GM12878 (cell line): ENCODE results near the gene RASAL2. TPM values are rescaled to one million over a fixed set of nuclear protein-coding genes. Genes with fewer than 3 reads are reported as not detected.

Experiments used
- ATAC-seq: fragments of 200-7000 bp; cut with Tn5 transposase; 3 replicates; pipeline ENCODE4 v1.9.1; 2020; ENCODE audit warnings: mild to moderate bottlenecking, moderate library complexity
- BruUV-seq: library from RNA; stranded (reverse); fragments of 400-500 nt; replicated peaks from 2 replicates; lab custom pipeline; 2021; lab: Mats Ljungman, UMichigan
- CTCF ChIA-PET: fragments of 300-600 bp; sonication (Branson Sonifier 250); formaldehyde crosslinking; extraction: SDS; loops from one replicate; lab custom pipeline; 2021; ENCODE audit warnings: inconsistent platforms; lab: Yijun Ruan, JAX
- POLR2A ChIA-PET: fragments of 350-600 bp; formaldehyde crosslinking; extraction: SDS; loops from one replicate; lab custom pipeline; 2021; ENCODE audit warnings: inconsistent platforms; lab: Charles Lee
- RAD21 ChIA-PET: fragments of 300-600 bp; sonication (Branson Sonifier 250); formaldehyde crosslinking; loops from one replicate; lab custom pipeline; 2023; ENCODE audit warnings: antibody characterized with exemption; ENCODE audit not compliant: unreplicated experiment; lab: Charles Lee
- SMC1A ChIA-PET: fragments of 300-600 bp; sonication (Branson Sonifier 250); formaldehyde crosslinking; loops from one replicate; lab custom pipeline; 2023; ENCODE audit not compliant: unreplicated experiment, uncharacterized antibody; lab: Charles Lee
- DNase-seq: peaks from one replicate; pipeline ENCODE4 v3.0.0-alpha.2; 2011; ENCODE audit warnings: low read depth, low spot score
- FAIRE-seq: peaks from 3 replicates; lab custom pipeline; 2011; peaks lifted over from hg19 to GRCh38; lab: Jason Lieb, UNC
- H2AFZ ChIP-seq: 2 replicates; pipeline ENCODE4 v1.6.0; 2011; ENCODE audit warnings: low read depth, low read length, control low read depth; ENCODE audit not compliant: control insufficient read depth
- H3K27ac ChIP-seq: 2 replicates; pipeline ENCODE4 v1.5.1; 2011; ENCODE audit warnings: control low read depth; ENCODE audit not compliant: control insufficient read depth, insufficient read depth
- H3K27me3 ChIP-seq, 2 experiments: replicated peaks in 1 of 2; 2 replicates each; pipeline versions ENCODE4 v1.6.0 to v1.6.1; 2011; ENCODE audit warnings: low read length in 1 of 2; ENCODE audit not compliant: control insufficient read depth in 2 of 2, insufficient read depth in 2 of 2
- H3K36me3 ChIP-seq, 2 experiments: 2 replicates each; pipeline ENCODE4 v1.5.1; 2011; ENCODE audit warnings: low read length in 1 of 2; ENCODE audit not compliant: control insufficient read depth in 2 of 2, insufficient read depth in 2 of 2
- H3K4me1 ChIP-seq: 2 replicates; pipeline ENCODE4 v1.6.1; 2011; ENCODE audit warnings: mild to moderate bottlenecking, low read length, moderate library complexity, mixed read lengths; ENCODE audit not compliant: control insufficient read depth, insufficient read depth
- H3K4me2 ChIP-seq: 2 replicates; pipeline ENCODE4 v1.6.0; 2011; ENCODE audit warnings: control low read depth; ENCODE audit not compliant: control insufficient read depth, insufficient read depth
- H3K4me3 ChIP-seq: fragments of 200-600 bp; sonication (generic); 2 replicates; pipeline ENCODE4 v1.5.1; 2016
- H3K79me2 ChIP-seq: 2 replicates; pipeline ENCODE4 v1.6.0; 2011; ENCODE audit warnings: low read length; ENCODE audit not compliant: control insufficient read depth, insufficient read depth
- H3K9ac ChIP-seq: 2 replicates; pipeline ENCODE4 v1.8.0; 2011; ENCODE audit warnings: low read length, control low read depth, mixed read lengths; ENCODE audit not compliant: control insufficient read depth, insufficient read depth
- H3K9me3 ChIP-seq: replicated peaks from 3 replicates; pipeline ENCODE4 v1.5.1; 2011; ENCODE audit warnings: mild to moderate bottlenecking, low read length; ENCODE audit not compliant: control insufficient read depth, insufficient read depth
- H4K20me1 ChIP-seq: 2 replicates; pipeline ENCODE4 v1.6.0; 2011; ENCODE audit not compliant: control insufficient read depth, insufficient read depth
- BACH1 ChIP-seq: fragments of 450-650 bp; IDR thresholded peaks from 2 replicates; pipeline ENCODE4 v1.6.1; 2017; ENCODE audit warnings: mild to moderate bottlenecking, borderline replicate concordance
- CHD4 ChIP-seq: fragments of 200-600 bp; sonication (generic); IDR thresholded peaks from 2 replicates; pipeline ENCODE4 v1.6.1; 2016; ENCODE audit warnings: mild to moderate bottlenecking
- EP300 ChIP-seq, 2 experiments: fragments of 150-350 bp in 1 of 2; IDR thresholded peaks; 2 replicates each; pipeline ENCODE4 v1.6.1; 2011 to 2012; ENCODE audit warnings: low read depth in 2 of 2, low read length in 2 of 2, borderline replicate concordance in 1 of 2, improper control_type of control experiment in 1 of 2, inconsistent platforms in 1 of 2; ENCODE audit not compliant: control insufficient read depth in 1 of 2
- HDAC2 ChIP-seq: fragments of 200-600 bp; sonication (generic); IDR thresholded peaks from 2 replicates; pipeline ENCODE4 v1.6.1; 2017
- IRF4 ChIP-seq: IDR thresholded peaks from 2 replicates; pipeline ENCODE4 v1.6.1; 2011; ENCODE audit warnings: low read depth, low read length
- KDM1A ChIP-seq: fragments of 200-600 bp; sonication (generic); IDR thresholded peaks from 2 replicates; pipeline ENCODE4 v1.6.1; 2016; ENCODE audit warnings: borderline replicate concordance
- RBBP5 ChIP-seq: fragments of 200-600 bp; sonication (generic); conservative IDR thresholded peaks from 2 replicates; pipeline ENCODE4 v1.6.1; 2016
- RCOR1 ChIP-seq: conservative IDR thresholded peaks from 2 replicates; pipeline ENCODE4 v1.6.1; 2012; ENCODE audit warnings: low read depth, low read length, improper control_type of control experiment
- SREBF2 ChIP-seq: IDR thresholded peaks from 2 replicates; pipeline ENCODE4 v1.6.1; 2012; ENCODE audit warnings: mild to moderate bottlenecking, low read length
- TCF3 ChIP-seq: IDR thresholded peaks from 2 replicates; pipeline ENCODE4 v1.6.1; 2012; ENCODE audit warnings: low read depth, mild to moderate bottlenecking, low read length, borderline replicate concordance; ENCODE audit not compliant: insufficient read depth
- ZNF24 ChIP-seq: fragments of 450-650 bp; IDR thresholded peaks from 2 replicates; pipeline ENCODE4 v1.6.1; 2017; ENCODE audit warnings: antibody characterized with exemption, mild to moderate bottlenecking
- WGBS: methylation state at CpG from one replicate; pipeline ENCODE4 v1.1.6; 2016; ENCODE audit warnings: low lambda C conversion rate; ENCODE audit not compliant: insufficient replicate concordance, insufficient coverage; ENCODE audit errors: missing lambda C conversion rate; 5-methylcytosine and 5-hydroxymethylcytosine counted together
- in situ Hi-C: fragments of 300-500 bp; cut with MboI; formaldehyde crosslinking; loops from 9 replicates; pipeline ENCODE4 v1.14.3; 2018; ENCODE audit warnings: mixed read lengths
- intact Hi-C: fragments of 100-400 bp; cut with micrococcal nuclease; formaldehyde crosslinking; loops from one replicate; pipeline ENCODE4 v1.14.2; 2022; ENCODE audit not compliant: unreplicated experiment
- polyA plus RNA-seq, 11 experiments: library from polyadenylated mRNA; depleted of rRNA in 4 of 11; unstranded in 6 of 11; stranded (reverse) in 5 of 11; fragments of >200 nt; fragmentation: Nextera tagmentation in 4 of 11; fragmentation: Illumina TruSeq in 1 of 11; extraction: Ambion mirVana in 4 of 11; extraction: Trizol in 1 of 11; gene quantifications; 1 replicate in 1 of 11; 2 replicates in 10 of 11; pipeline versions ENCODE4 v1.2.1 to v1.2.3, GENCODE V29; 2011 to 2016; ENCODE audit warnings: inconsistent platforms in 2 of 11, missing spikeins in 2 of 11, low read depth in 1 of 11
- total RNA-seq, 4 experiments: library from RNA; depleted of rRNA in 3 of 4; stranded (reverse); fragments of >200 nt in 3 of 4; fragmentation: Illumina TruSeq in 1 of 4; extraction: Trizol in 1 of 4; gene quantifications; 2 replicates each; pipeline versions ENCODE4 v1.2.1 to v1.2.3, GENCODE V29; 2013 to 2021
- TF ChIP-seq, protein P1 (sequence below): IDR thresholded peaks from 2 replicates; pipeline ENCODE4 v1.6.1; 2011; ENCODE audit warnings: borderline replicate concordance, low read depth, mild to moderate bottlenecking, moderate library complexity, mixed read lengths, low read length; ENCODE audit not compliant: insufficient read depth; ENCODE audit errors: extremely low read length
- TF ChIP-seq, protein P2 (sequence below): fragments of 450-650 bp; IDR thresholded peaks from 2 replicates; pipeline ENCODE4 v1.6.1; 2016; ENCODE audit warnings: mild to moderate bottlenecking
- TF ChIP-seq, protein P3 (sequence below): fragments of 450-650 bp; IDR thresholded peaks from 2 replicates; pipeline ENCODE4 v1.6.1; 2016; ENCODE audit warnings: mild to moderate bottlenecking, moderate library complexity, borderline replicate concordance

RASAL2 gene
- total and polyA plus RNA-seq, 10 of the 15 experiments (the other 5 are each of a cell fraction or from before 2014, with no cell fraction given), result 0.02 to 6.9 (median 0.17) TPM; not detected in 1

DNA sequence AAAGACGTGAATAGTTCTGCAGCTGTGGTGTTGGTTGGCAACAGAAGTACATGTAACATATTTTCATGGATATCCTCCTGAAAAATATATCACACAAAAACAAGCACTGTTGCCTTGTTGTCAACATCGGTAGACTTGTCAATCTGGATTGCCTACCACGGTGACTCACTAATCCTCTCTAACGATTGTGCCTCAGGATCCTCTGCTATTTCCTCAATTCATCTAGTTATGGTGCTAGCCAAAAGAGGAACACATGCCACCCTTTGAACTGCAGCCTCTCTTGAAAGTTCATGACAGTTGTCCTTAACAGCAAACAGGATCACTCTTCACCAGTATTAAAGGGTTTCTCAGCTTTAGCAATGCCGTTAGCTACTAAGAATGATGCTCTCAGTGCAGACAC lies 25.7 kb downstream of the RASAL2 start:
- Histone ChIP-seq H3K4me1 (no peaks in the 10 kb centered on the region), H3K36me3 (no peaks in the 10 kb centered on the region), H3K9me3 (no peaks in the 10 kb centered on the region), H3K27me3 (no peaks in the 10 kb centered on the region), H3K9ac (no peak overlapping the region), H3K4me3 (no peak overlapping the region), H3K4me2 (no peak overlapping the region), H3K79me2 (no peaks in the 10 kb centered on the region), H3K27ac (no peak overlapping the region), H2AFZ (no peak overlapping the region), H4K20me1 (no peaks in the 10 kb centered on the region)
- 65% methylated on average over 5 of the region's 5 CpGs for WGBS
- FAIRE-seq (no peak), ATAC-seq (no peak), DNase-seq (no peak)
- ChIA-PET CTCF (interaction anchor here (1.0 to 1.4 kb wide), 2 partner anchors 85 to 174 kb away, joined by 3 read pairs; no protein-coding TSS in a partner anchor), POLR2A (no interaction called here), RAD21 (no interaction called here), SMC1A (interaction anchor here (1.2 to 1.6 kb wide), 2 partner anchors 13 to 16 kb away, joined by 3 to 4 read pairs; no protein-coding TSS in a partner anchor)
- TF ChIP-seq CHD4 (no peak), KDM1A (no peak), RCOR1 (no peak), RBBP5 (no peak), HDAC2 (no peak), ZNF24 (no peak), BACH1 (no peak), TCF3 (no peak), IRF4 (no peak), EP300 (IDR thresholded peaks at IDR 0.05; ENCODE audit: borderline replicate concordance in 1 of 2, control insufficient read depth in 1 of 2, low read depth in 2 of 2, low read length in 2 of 2) (no peak), SREBF2 (no peak)
- TF ChIP-seq, protein P1, sequence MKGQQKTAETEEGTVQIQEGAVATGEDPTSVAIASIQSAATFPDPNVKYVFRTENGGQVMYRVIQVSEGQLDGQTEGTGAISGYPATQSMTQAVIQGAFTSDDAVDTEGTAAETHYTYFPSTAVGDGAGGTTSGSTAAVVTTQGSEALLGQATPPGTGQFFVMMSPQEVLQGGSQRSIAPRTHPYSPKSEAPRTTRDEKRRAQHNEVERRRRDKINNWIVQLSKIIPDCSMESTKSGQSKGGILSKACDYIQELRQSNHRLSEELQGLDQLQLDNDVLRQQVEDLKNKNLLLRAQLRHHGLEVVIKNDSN, result no peak
- TF ChIP-seq, protein P2, sequence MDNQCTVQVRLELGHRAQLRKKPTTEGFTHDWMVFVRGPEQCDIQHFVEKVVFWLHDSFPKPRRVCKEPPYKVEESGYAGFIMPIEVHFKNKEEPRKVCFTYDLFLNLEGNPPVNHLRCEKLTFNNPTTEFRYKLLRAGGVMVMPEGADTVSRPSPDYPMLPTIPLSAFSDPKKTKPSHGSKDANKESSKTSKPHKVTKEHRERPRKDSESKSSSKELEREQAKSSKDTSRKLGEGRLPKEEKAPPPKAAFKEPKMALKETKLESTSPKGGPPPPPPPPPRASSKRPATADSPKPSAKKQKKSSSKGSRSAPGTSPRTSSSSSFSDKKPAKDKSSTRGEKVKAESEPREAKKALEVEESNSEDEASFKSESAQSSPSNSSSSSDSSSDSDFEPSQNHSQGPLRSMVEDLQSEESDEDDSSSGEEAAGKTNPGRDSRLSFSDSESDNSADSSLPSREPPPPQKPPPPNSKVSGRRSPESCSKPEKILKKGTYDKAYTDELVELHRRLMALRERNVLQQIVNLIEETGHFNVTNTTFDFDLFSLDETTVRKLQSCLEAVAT, result no peak
- TF ChIP-seq, protein P3, sequence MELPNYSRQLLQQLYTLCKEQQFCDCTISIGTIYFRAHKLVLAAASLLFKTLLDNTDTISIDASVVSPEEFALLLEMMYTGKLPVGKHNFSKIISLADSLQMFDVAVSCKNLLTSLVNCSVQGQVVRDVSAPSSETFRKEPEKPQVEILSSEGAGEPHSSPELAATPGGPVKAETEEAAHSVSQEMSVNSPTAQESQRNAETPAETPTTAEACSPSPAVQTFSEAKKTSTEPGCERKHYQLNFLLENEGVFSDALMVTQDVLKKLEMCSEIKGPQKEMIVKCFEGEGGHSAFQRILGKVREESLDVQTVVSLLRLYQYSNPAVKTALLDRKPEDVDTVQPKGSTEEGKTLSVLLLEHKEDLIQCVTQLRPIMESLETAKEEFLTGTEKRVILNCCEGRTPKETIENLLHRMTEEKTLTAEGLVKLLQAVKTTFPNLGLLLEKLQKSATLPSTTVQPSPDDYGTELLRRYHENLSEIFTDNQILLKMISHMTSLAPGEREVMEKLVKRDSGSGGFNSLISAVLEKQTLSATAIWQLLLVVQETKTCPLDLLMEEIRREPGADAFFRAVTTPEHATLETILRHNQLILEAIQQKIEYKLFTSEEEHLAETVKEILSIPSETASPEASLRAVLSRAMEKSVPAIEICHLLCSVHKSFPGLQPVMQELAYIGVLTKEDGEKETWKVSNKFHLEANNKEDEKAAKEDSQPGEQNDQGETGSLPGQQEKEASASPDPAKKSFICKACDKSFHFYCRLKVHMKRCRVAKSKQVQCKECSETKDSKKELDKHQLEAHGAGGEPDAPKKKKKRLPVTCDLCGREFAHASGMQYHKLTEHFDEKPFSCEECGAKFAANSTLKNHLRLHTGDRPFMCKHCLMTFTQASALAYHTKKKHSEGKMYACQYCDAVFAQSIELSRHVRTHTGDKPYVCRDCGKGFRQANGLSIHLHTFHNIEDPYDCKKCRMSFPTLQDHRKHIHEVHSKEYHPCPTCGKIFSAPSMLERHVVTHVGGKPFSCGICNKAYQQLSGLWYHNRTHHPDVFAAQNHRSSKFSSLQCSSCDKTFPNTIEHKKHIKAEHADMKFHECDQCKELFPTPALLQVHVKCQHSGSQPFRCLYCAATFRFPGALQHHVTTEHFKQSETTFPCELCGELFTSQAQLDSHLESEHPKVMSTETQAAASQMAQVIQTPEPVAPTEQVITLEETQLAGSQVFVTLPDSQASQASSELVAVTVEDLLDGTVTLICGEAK, result no peak
- in situ Hi-C loops, result no loop called here
- intact Hi-C loops, result no loop called here
- BruUV-seq, result no TSS peak
